HEK293T (cell line): Measurements from ENCODE around the gene SLC25A44.

ENCODE experiments used
- CTCF ChIA-PET: fragments of 350-600 bp; formaldehyde crosslinking; extraction: SDS; loops from one replicate; lab custom pipeline; 2021; ENCODE audit warnings: antibody characterized with exemption, inconsistent platforms; lab: Yijun Ruan, JAX
- POLR2A ChIA-PET: fragments of 350-600 bp; formaldehyde crosslinking; extraction: SDS; loops from one replicate; lab custom pipeline; 2020; ENCODE audit warnings: antibody characterized with exemption, inconsistent platforms; lab: Yijun Ruan, JAX
- DNase-seq: peaks from one replicate; pipeline ENCODE4 v3.0.0; 2012; ENCODE audit warnings: mixed read lengths; ENCODE audit errors: extremely low spot score
- ARNT ChIP-seq: fragments of 450-650 bp; IDR thresholded peaks from 2 replicates; pipeline ENCODE4 v1.6.1; 2017; ENCODE audit warnings: mild to moderate bottlenecking
- BHLHE40 ChIP-seq: fragments of 450-650 bp; IDR thresholded peaks from 2 replicates; pipeline ENCODE4 v1.6.1; 2016; ENCODE audit warnings: mild to moderate bottlenecking, moderate library complexity, borderline replicate concordance
- CTBP1 ChIP-seq: fragments of 450-650 bp; IDR thresholded peaks from 2 replicates; pipeline ENCODE4 v1.6.1; 2016; ENCODE audit warnings: borderline replicate concordance
- ELF4 ChIP-seq: fragments of 450-650 bp; IDR thresholded peaks from 2 replicates; pipeline ENCODE4 v1.6.1; 2017; ENCODE audit warnings: antibody characterized with exemption
- FOXA1 ChIP-seq: fragments of 450-650 bp; IDR thresholded peaks from 2 replicates; pipeline ENCODE4 v1.6.1; 2016; ENCODE audit warnings: mild to moderate bottlenecking
- FOXK2 ChIP-seq: fragments of 450-650 bp; IDR thresholded peaks from 2 replicates; pipeline ENCODE4 v1.6.1; 2016; ENCODE audit warnings: mild to moderate bottlenecking
- FOXM1 ChIP-seq: fragments of 450-650 bp; IDR thresholded peaks from 2 replicates; pipeline ENCODE4 v1.6.1; 2017; ENCODE audit warnings: mild to moderate bottlenecking, borderline replicate concordance
- HDGF ChIP-seq: fragments of 450-650 bp; IDR thresholded peaks from 2 replicates; pipeline ENCODE4 v1.6.1; 2017; ENCODE audit warnings: antibody characterized with exemption, borderline replicate concordance
- L3MBTL2 ChIP-seq: fragments of 450-650 bp; conservative IDR thresholded peaks from 2 replicates; pipeline ENCODE4 v1.6.1; 2016; ENCODE audit warnings: mild to moderate bottlenecking
- LEF1 ChIP-seq: fragments of 450-650 bp; IDR thresholded peaks from 2 replicates; pipeline ENCODE4 v1.6.1; 2017; ENCODE audit warnings: mild to moderate bottlenecking, borderline replicate concordance
- NFRKB ChIP-seq: fragments of 450-650 bp; IDR thresholded peaks from 2 replicates; pipeline ENCODE4 v1.6.1; 2016; ENCODE audit warnings: mild to moderate bottlenecking, moderate library complexity
- PKNOX1 ChIP-seq: fragments of 450-650 bp; IDR thresholded peaks from 2 replicates; pipeline ENCODE4 v1.6.1; 2016
- SP1 ChIP-seq: fragments of 450-650 bp; IDR thresholded peaks from 2 replicates; pipeline ENCODE4 v1.6.1; 2017
- SUZ12 ChIP-seq: fragments of 450-650 bp; IDR thresholded peaks from 2 replicates; pipeline ENCODE4 v1.6.1; 2016; ENCODE audit warnings: mild to moderate bottlenecking
- TARDBP ChIP-seq: fragments of 450-650 bp; IDR thresholded peaks from 2 replicates; pipeline ENCODE4 v1.6.1; 2016
- ZNF384 ChIP-seq: fragments of 450-650 bp; IDR thresholded peaks from 2 replicates; pipeline ENCODE4 v1.6.1; 2016

Gene SLC25A44

GRCh38 chr1:156257711-156258110 is 63.8 kb downstream of the SLC25A44 start:
- POLR2A ChIA-PET = interaction anchor here (0.8 kb wide), 1 partner anchor 45 kb away, joined by 3 read pairs; the partner anchor contains the start of gene PMF1
- DNase-seq = no peak
- CTCF ChIA-PET = interaction anchor here (0.6 to 1.4 kb wide), 3 partner anchors 10 to 1592 kb away, joined by 3 to 4 read pairs (median 4); partner anchors contain the start of gene PAQR6
- TF ChIP-seq L3MBTL2 = no peak
- TF ChIP-seq ARNT = no peak
- no peak for TF ChIP-seq ELF4
- TF ChIP-seq TARDBP = no peak
- TF ChIP-seq LEF1 = no peak
- TF ChIP-seq SP1 = no peak
- no peak for TF ChIP-seq FOXK2
- TF ChIP-seq BHLHE40 = no peak
- TF ChIP-seq NFRKB = no peak

GRCh38 chr1:156258859-156259258 is 65.0 kb downstream of the SLC25A44 start:
- CTCF ChIA-PET = no interaction called here
- no peak for DNase-seq
- no peak for TF ChIP-seq TARDBP
- TF ChIP-seq FOXA1 = no peak
- TF ChIP-seq HDGF = no peak
- TF ChIP-seq SUZ12 = no peak
- no peak for TF ChIP-seq PKNOX1
- TF ChIP-seq ELF4 = no peak
- TF ChIP-seq FOXK2 = no peak
- TF ChIP-seq FOXM1 = no peak
- TF ChIP-seq ARNT = no peak
- no peak for TF ChIP-seq LEF1
- TF ChIP-seq ZNF384 = no peak
- no peak for TF ChIP-seq BHLHE40
- POLR2A ChIA-PET = interaction anchor here (0.5 to 1.2 kb wide), 2 partner anchors 23 to 28 kb away, joined by 3 to 5 read pairs; partner anchors contain the start of gene SMG5

GRCh38 chr1:156259805-156260204 is 65.9 kb downstream of the SLC25A44 start:
- ChIA-PET CTCF (no interaction called here), POLR2A (interaction anchor here (1.2 to 1.3 kb wide), 2 partner anchors 13 to 22 kb away, joined by 4 to 5 read pairs; partner anchors contain the start of gene SMG5)
- DNase-seq = no peak
- TF ChIP-seq SP1 (no peak), ZNF384 (no peak), ELF4 (no peak), NFRKB (no peak), LEF1 (no peak)

GRCh38 chr1:156260896-156261295 is 67.0 kb downstream of the SLC25A44 start:
- TF ChIP-seq ZNF384 (no peak), HDGF (no peak), FOXA1 (no peak), PKNOX1 (no peak), NFRKB (no peak), CTBP1 (no peak), ELF4 (no peak), ARNT (no peak), SP1 (no peak), L3MBTL2 (no peak), LEF1 (no peak)
- DNase-seq = no peak
- CTCF ChIA-PET = no interaction called here
- POLR2A ChIA-PET = interaction anchor here (1.3 kb wide), 1 partner anchor 12 kb away, joined by 4 read pairs; no protein-coding TSS in a partner anchor
